OCI-LY7 (cell line): ENCODE results near the gene FANCL.
"Not testable (repeated sequence)": the region's sequence is repeated elsewhere in the genome, so short reads cannot be mapped to it uniquely, and the experiment has no call there.

ENCODE experiments used
- CTCF ChIP-seq: fragments of 200-600 bp; sonication (generic); conservative IDR thresholded peaks from 2 replicates; pipeline ENCODE4 v1.5.1; 2014; ENCODE audit warnings: mild to moderate bottlenecking, antibody characterized with exemption, low read length, moderate library complexity, mixed read lengths
- EZH2phosphoT487 ChIP-seq: fragments of 200-600 bp; sonication (generic); IDR thresholded peaks from 2 replicates; pipeline ENCODE4 v1.6.1; 2018; ENCODE audit warnings: low read depth, borderline replicate concordance, mild to moderate bottlenecking, mixed run types, antibody characterized with exemption, low read length, moderate library complexity, mixed read lengths

DNA sequence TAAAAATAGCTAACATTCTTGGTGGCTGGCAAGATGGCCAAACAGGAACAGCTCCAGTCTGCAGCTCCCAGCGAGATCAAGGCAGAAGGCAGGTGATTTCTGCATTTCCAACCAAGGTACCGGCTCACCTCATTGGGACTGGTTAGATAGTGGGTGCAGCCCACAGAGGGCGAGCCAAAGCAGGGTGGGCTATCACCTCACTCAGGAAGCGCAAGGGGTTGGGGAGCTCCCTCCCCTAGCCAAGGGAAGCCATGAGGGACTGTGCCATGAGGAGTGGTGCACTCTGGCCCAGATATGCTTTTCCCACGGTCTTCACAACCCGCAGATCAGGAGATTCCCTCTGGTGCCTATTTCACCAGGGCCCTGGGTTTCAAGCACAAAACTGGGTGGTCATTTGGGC is 73.0 kb downstream of the FANCL start:
- not testable (repeated sequence) for TF ChIP-seq CTCF, EZH2phosphoT487
